Stimulated activated CD8-positive, alpha-beta memory T cell treated with anti-CD3 and anti-CD28 coated beads, Interleukin-7, amount 100 ng/mL, for 4 hours (primary cell): ENCODE measurements around the gene FURIN.
"Not testable (repeated sequence)": the region's sequence is repeated elsewhere in the genome, so short reads cannot be mapped to it uniquely, and the experiment has no call there.

Source experiments
- DNase-seq, 2 donors: peaks; one replicate each; pipeline ENCODE4 v3.0.0-alpha.2; 2020; ENCODE audit warnings: low read depth in 2 of 2

Gene FURIN

GRCh38 chr15:90882781-90883525 lies 14.6 kb downstream of the FURIN start:
- no peak for DNase-seq

GRCh38 chr15:90883526-90883975 lies 15.2 kb downstream of the FURIN start:
- no peak for DNase-seq

GRCh38 chr15:90883976-90884718 lies 15.8 kb downstream of the FURIN start, which contains the start of gene FES:
FES (plus strand) TSS chr15:90884504; CDS start chr15:90885046, 542 bp downstream.
- no peak for DNase-seq

- DNase-seq, result no peak
Observed at GRCh38 chr15:90884719-90885431, 16.5 kb downstream of the FURIN start.

- peak; percentile 60 to 65 for DNase-seq
Observed at GRCh38 chr15:90885432-90886290, 17.3 kb downstream of the FURIN start.

GRCh38 chr15:90886291-90886614 lies 17.9 kb downstream of the FURIN start:
- no peak for DNase-seq

DNA sequence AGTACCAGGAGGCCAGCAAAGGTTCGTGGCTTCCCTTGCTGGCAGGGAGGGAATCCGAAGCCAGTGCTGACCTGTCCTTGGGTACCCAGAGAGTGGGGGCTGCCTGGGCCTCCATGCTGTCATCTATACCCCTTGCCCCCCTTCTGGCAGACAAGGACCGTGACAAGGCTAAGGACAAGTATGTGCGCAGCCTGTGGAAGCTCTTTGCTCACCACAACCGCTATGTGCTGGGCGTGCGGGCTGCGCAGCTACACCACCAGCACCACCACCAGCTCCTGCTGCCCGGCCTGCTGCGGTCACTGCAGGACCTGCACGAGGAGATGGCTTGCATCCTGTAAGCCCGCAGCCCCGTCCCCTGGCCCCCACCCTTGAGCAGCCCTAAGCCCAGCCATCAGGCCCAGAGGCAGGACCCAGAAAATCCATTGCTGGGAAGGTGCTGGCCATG lies 18.7 kb downstream of the FURIN start:
- DNase-seq, result no peak

- DNase-seq, result no peak
Observed at GRCh38 chr15:90889313-90889730, 20.9 kb downstream of the FURIN start.

- no peak for DNase-seq
Observed at GRCh38 chr15:90889736-90890456, 21.5 kb downstream of the FURIN start.

GRCh38 chr15:90890839-90891238 lies 22.5 kb downstream of the FURIN start:
- DNase-seq, result no peak

- no peak for DNase-seq
Observed at GRCh38 chr15:90891346-90891949, 23.1 kb downstream of the FURIN start.

- no peak for DNase-seq
Observed at GRCh38 chr15:90892023-90892422, 23.6 kb downstream of the FURIN start.

GRCh38 chr15:90892498-90893174 lies 24.2 kb downstream of the FURIN start:
- no peak for DNase-seq

- no peak for DNase-seq
Observed at GRCh38 chr15:90893175-90894090, 25.0 kb downstream of the FURIN start.

DNA sequence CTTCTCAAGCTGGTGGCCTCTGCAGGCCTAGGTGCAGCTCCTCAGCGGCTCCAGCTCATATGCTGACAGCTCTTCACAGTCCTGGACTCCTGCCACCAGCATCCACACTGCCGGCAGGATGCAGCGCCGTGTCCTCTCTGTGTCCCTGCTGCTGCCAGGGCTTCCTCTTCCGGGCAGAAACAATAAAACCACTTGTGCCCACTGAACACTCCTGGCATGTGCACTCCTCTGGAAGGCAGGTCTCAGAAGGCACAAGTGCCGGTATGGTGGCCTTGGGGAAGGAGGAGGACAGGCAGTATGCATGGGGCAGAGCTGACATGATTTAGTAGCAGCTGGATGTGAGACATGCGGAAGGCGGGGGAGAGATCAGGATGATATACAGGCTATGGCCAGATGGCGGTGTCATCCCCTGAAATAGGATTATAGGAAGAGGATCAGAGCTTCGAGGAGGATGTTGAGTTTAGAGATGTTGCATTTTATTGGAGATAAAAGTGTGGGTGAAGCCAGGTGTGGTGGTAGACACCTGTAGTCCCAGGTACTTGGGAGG lies 27.3 kb downstream of the FURIN start:
- DNase-seq, result no peak

- not testable (repeated sequence) for DNase-seq
Observed at GRCh38 chr15:90897131-90897655, 28.8 kb downstream of the FURIN start.

DNA sequence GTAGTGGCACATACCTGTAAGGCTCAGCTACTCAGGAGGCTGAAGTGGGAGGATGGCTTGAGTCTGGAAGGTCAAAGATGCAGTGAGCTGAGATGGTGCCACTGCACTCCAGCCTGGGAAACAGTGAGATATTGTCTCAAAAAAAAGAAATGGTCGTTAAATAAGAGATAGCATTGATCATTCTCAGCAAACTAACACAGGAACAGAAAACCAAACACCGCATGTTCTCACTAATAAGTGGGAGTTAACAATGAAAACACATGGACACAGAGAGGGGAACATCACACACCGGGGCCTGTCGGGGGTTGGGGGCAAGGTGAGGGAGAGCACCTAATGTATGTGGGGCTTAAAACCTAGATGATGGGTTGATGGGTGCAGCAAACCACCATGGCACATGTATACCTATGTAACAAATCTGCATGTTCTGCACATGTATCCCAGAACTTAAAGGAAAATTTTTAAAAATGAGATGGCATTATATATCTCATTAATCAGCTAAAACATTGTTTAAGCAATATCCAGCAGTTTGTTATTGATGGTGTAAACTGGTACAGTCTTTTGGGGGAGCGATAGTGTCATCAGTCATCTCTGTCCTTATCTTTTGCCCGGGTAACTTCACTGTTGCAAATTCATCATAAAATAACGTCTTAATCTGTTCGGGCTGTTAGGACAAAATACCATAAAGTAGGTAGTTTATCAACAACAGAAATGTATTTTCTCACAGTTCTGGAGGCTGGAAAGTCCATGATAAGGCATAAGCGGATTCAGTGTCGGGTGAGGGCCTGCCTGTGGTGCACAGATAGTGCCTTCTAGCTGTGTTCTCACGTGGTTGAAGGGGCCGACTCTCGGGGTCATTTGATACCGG lies 33.0 kb downstream of the FURIN start:
- DNase-seq, result no peak
